Activated CD4-positive, alpha-beta T cell treated with anti-CD3 and anti-CD28 coated beads, Interleukin-2, Interleukin-6, amounts not matched to agents 100 ng/mL and 50 ng/mL, durations not matched to agents 16 hours and 8 hours (primary cell): ENCODE data around the gene U2AF1.
"Not testable (repeated sequence)": the region's sequence is repeated elsewhere in the genome, so short reads cannot be mapped to it uniquely, and the experiment has no call there.

Source experiments
- DNase-seq: peaks from one replicate; pipeline ENCODE4 v3.0.0-alpha.2; 2020

The U2AF1 gene

DNA sequence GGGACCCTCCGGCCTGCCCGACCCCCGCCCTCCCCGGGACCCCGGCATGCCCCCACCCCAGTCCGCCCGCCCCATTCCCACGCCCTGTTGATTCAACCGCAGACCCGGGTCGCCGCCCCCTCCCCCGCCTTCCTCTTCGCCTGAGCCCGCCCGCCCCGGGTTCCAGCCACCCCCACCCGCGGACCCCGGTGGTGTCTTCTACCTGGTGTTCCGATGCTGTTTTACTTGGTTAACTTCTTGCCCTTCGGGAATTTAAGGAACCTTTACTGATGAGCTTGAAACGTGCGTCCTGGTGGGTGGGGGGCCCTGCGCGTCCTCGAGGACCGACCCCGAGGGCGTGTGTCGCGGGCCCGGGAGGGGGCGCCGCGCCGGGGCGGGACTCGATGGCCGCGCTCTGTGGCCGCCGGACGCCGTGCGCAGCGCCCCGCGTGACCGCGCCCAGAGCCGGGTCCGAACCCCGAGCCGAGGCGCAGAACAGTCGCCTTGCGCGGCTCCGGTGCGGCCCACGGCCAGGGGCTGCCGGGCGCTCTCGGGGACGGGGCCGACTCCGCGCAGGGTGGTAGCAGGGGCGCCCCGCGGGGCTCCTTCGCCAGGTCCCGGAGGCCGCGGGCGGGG lies 31.2 kb downstream of the U2AF1 start:
- not testable (repeated sequence) for DNase-seq

DNA sequence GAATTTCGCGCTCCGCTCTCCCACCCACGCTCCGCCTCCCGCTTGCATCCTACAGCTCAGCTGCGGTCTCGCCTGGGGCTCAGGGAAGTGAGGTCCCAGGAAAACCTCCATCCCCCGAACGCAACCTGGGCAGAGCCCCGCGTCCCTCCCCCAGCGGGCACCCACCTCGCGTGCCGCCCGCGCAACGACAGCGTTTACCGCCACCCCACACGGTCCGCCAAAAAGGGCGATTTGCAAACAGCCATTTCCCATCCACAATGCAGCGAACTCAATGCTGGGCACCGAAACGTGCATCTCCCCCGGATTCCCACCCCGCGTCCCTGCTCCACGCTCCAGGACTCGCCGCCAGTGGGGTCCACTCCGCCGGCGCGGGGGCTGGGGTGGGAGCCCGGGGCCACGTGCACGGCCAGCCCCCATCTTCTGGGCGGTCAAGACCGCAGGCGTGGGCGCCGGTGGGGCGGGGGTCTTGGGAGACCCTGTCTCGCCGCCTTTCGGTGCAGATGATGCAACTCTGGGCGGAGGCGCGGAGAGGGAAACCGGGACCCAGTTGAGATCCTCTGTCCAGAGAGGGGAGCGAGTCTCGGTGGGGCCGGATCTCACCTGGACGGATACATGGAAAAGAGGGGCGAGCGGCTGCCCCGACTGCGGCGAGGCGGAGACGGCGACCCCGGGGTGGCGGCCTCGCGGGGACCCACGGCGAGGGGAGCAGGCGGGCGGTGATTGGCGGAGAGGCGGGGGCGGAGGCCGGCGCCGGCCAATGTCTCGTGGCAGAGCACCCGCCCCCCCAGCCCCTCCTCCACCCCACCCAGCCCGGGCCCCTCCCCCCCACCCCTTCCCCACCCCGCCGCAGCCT lies 32.0 kb downstream of the U2AF1 start, which contains the start of gene CBS:
Gene CBS (minus strand): TSS at position 666 of the 853 bp plus-strand sequence. CDS start 3,642 bp downstream, outside the sequence.
- not testable (repeated sequence) for DNase-seq

DNA sequence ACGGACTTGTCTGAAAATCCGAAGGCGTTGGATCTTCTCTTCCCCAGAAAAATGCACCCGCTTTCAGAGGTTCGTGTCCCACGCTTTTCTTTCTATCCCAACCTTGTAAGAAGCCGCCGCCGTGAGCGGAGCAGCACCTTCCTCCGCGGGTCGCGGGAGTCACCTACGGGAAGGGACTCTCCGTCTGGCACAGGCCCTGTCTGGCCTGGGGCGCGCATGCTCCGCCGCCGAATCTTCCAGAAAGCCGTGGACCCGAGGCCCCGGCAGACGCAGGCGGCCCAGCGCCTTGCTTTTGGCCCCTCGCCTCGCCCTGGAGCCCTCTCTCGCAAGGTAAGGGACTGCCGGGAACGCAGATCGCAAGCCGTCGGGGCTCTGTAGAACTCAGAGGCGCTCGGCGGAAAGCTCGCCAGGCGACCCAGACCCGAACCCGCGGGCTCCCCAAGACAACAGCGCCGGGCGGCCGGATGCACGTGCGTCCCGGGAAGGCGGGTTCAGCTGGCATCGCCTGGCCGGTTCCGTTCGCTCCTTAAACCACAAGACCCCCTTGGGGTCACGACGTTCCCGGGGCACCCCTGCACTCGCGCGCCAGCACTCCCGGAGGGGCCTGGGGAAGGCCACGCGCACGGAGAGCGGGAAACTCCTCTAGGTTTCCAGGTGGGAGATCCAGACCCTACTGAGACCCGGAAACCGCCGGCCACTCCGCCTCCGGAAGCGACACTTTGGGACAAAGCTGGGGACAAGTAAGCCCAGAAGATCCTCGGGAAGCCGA lies 32.8 kb downstream of the U2AF1 start:
- not testable (repeated sequence) for DNase-seq

DNA sequence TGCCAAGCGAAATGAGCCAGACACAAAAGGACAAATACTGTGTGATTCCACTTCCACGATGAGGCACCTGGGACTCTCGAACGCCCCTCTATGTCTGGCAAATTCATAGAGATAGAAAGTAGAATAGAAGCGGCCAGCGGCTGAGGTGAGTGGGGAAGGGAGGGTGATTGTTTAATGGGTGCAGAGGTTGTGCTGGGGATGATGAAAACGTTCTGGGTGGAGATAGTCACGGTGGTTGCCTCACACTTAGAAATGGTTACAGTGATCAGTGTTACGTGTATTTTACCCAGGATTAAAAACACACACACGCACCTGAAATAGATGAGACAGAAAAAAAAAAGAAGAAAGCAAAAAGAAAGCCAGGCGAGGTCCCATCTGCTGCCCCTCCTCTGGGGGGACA lies 34.6 kb downstream of the U2AF1 start:
- DNase-seq: not testable (repeated sequence)

DNA sequence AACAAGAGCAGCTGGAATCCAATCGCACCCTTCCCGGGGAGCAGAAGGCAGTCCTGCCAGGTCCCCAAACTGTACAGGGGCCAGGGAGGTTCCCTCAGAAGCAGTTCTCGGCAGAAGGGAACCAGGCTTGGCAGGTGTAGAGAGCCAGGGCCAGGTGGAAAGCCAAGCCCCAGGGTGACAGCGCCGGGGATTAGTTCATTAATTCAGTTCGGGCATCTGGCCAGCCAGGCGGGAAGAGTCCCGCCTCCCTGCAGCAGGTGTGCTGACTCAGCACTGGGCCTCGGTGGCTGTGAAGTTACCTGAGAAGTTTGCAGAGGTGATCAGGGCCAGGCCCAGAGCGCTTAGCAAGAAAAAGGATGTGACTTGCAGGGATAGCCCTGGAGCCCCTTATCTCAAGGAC lies 37.7 kb downstream of the U2AF1 start:
- not testable (repeated sequence) for DNase-seq

DNA sequence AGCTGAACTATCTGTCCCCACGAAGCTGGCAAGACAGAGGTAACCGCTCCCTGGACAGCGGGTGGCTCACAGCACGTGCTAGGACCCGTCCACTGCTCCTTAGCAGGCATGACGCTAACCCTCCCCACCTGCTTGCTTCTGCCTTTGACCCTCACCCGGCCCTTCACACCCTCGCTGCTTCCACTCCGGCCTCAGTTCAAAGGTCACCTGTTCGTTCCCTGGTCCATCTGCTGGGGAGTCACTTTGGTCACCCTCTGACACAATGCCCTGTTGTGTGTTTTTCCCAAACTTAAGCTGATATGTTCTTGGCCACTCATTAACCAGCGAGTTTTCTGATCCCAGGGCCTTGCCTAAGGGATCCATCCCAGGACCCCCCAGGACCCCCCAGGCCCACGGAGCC lies 39.3 kb downstream of the U2AF1 start:
- not testable (repeated sequence) for DNase-seq

DNA sequence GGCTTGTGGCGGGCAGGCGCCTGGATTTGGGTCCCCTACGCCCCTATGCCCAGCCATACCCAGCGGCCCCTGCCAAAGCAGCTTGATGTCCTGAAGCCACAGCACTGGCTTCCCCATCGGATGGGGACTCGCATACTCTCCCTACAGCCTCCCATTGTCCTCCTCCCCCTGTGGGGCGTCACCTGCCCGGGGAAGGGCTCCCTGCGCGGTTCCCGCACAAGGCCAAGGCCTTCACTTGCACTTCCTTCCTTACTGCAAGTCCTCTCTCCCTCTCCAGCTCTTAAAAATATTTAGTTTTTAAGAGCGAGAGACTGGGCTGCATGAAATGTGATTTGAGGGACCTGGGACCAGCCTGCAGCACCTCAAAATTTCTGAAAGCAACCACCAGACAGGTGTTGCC lies 40.7 kb downstream of the U2AF1 start:
- not testable (repeated sequence) for DNase-seq

DNA sequence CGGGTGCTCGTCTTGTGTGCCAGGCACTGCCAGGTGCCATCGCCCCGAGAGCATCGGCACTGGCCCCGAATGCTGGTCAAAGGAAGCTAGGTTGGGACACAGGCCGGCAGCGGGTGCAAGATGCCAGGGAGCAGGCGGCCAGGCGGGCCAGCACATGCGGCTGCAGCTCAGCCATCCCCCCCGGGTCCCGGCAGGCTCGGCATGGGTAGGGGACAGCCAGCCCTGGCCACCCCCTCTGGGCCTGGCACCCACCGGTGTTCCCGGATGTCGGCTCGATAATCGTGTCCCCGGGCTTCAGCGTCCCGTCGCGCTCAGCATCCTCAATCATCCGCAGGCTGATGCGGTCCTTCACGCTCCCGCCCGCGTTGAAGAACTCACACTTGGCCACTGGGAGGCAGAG lies 41.4 kb downstream of the U2AF1 start:
- DNase-seq: not testable (repeated sequence)

DNA sequence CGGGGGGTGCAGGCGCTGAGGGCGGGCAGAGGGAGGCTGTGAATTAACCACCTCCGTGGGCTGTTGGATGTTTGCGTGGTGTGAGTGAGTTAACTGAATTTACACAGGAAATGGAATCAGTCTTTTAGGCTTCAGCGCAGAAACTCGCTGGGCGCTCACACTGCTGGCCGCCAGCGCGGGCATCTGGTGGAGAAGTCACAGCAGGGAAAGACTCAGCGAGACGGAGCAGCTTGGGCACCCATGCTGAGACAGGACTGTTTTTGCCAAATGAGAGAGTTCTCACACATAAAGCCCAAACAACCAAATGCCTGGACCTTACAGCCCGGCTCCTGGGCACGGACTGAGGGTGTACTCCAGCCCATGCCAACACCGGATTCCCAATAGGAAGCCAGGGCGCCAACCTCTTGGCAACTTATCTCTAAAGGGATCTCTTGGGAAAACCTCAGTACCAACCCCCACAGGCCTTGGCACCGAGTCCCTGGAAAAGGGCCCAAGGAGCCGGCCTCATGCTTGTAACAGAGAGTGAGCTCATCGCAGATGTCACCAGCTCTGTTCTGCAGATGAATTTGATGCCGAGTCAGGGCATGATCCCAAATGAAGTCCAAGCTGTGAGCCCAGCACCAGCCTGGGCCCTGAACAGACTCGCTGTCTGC lies 43.0 kb downstream of the U2AF1 start:
- DNase-seq: not testable (repeated sequence)

DNA sequence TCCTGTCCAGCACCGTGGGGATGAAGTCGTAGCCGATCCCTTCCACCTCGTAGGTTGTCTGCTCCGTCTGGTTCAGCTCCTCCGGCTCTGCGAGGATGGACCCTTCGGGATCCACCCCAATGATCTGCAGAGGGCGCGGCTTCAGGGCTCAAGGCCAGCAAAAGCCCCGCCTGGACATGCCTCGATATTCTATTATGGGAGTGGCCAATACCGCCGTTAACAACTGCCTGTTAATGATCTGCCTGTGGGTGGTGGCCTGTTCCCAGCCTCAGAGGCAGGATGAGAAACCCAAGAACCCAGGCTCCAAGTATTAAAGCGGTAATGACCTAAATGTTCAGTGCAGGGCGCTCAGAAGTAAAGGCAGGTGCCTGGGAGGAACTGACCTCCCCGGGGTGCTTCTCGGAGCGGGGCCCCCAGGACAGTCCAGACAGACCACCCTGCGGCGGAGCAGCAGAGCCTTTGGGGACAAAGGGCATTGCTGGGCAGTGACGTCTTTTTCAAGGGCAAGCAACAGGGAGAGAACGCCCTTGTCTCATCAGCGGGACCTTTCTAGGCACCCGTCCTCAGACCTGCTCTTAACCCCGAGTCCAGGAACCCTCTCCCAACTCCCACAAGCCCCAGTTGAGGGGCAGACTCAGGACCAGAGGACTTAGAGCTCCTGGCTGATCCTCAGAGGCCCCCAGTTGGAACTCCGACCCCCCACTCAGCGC lies 44.3 kb downstream of the U2AF1 start:
- DNase-seq: not testable (repeated sequence)

DNA sequence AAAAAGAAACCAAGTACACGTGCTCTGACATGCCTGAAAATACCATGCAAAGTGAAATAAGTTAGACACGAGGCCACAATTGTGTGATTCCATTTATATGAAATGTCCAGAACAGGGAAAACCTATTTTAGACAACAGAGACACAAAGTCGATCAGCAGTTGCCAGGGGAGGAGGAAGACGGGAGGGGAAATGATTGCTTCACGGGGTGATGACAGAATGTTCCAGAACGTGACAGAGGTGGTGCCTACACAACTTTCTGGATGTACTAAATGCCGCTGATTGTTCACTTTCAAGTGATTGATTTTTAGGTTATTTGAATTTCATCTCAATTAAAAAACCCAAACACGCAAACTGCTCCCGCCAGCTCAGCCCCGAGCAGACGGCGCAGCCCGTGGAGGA lies 54.3 kb downstream of the U2AF1 start:
- DNase-seq: not testable (repeated sequence)

DNA sequence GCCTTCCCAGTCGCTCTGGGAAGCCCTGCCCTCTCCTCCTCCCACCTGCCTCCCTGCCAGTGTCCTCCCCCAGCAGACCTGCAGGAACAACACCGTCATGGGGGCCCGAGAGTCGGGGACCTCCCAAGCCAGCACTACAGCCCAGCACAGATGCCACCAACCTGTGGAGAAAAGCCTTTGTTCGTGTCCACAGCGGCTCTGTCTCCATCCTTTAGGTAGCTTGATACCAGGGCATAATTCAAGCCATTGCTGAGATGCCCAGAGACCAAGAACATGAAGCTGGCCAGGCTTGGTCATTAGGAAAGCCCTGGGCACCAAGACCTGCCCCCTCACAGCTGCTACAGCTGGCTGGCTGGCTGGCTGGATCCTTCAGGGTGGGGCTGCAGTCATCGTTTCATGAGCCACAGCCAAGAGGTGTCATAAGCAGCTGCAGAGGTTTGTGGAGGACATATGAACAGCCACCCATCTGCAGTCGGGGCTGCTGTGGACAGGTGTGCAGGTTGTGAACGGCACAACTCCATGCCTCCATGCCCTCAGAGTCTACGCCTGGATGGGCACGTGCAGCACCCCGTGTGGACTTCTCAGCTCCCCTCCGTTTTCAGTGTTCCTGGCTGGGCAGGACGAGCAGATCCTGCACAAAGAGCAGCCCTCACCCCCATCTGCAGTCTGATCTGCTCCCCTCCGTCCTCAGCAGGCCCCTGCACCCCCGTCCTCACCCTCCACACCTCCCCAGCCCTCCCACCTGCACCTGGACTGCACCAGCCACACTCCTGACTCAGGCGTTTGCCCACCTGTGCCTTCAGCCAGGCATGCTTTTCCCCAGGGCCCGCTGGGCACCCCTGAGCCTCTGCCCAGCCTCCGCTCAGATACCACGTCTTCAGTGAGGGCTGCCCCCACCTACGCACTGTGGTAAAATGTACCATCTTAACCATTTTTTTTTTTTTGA lies 61.2 kb downstream of the U2AF1 start:
- DNase-seq: not testable (repeated sequence)

DNA sequence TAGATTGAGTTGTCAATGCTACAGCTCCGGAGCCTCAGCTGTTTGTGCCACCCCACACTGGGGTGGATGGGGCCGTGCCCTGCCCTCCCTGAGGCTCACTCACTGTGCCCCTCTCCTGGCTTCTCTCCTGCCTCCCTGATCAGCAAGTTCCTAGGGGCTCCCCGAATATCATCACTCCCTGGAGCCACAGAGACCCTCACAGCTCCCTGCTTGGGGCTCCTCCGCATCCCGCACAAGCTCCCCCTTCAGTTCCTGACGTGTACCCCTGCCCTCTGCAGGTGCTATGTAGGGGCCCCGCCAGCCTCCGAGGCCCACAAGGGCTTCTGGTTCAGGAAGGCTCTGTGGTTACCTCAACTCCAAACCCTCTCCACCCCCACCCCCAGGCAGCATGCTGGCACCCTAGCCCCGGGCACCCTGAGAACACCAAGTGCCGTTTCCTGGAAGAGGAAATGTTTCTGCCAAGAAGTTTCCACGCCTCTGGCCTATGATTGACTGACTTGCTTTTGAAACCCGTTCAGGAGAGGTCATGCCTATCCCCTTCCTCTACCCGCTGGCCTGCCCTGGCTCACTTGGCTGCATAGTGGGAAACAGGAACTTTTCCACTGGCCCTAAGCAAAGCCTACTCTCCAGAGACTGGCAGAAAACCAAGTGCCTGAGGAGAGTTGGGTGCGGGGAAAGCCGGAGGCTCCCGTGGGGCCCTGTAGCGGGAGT lies 62.0 kb downstream of the U2AF1 start:
- not testable (repeated sequence) for DNase-seq

DNA sequence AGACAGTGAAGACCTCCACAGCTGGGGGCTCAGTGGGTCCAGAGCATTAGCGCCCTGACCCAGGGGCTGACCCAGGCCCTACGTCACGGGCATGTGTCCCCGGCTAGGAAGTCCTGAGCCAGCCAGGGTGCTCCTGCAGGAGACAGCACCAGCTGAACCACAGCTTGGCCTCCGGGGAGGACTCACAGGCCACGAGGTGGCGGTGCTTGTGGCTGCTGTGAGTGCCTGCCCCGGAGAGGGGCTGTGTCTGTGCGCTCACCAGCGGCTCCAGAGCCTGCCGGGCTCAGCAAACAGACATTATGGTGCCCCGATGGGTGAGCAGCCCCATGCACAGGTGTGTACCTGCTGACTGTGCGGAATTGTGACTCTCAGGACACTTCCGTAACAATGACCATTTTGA lies 62.8 kb downstream of the U2AF1 start:
- DNase-seq: not testable (repeated sequence)

DNA sequence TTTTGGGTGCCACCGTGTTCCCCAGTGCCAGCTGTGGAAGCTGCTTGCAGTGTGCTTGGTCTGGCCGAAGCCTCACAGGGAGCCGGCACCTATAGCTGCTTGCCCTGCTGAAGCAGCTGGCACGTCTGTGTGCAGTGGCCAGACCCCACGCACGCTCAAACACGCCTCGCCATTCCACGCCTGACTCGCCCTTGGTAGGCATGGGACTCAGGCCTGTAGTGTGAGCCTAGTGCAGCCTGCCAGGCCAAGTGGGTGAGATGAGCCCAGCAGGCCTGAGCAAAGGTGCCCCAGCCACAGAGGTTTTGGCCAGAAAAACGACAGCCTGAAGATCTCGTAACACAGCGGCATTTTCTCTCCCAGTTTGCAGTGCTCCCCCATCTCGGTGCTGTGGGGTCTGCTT lies 64.1 kb downstream of the U2AF1 start:
- DNase-seq: not testable (repeated sequence)
